GM23338 (cell line): ENCODE data around the gene CDX1.

Experiments used
- CREB1 ChIP-seq: fragments of 250-450 bp; sonication (Bioruptor Pico); IDR thresholded peaks from 2 replicates; pipeline ENCODE4 v1.5.0; 2020; ENCODE audit warnings: low read depth, mild to moderate bottlenecking, moderate library complexity
- CTCF ChIP-seq, 2 experiments: fragments of 200-600 bp in 1 of 2; sonication (generic) in 1 of 2; conservative IDR thresholded peaks; 2 replicates each; pipeline versions ENCODE4 v1.5.1 to v1.6.1; 2016 to 2017; ENCODE audit warnings: antibody characterized with exemption in 2 of 2, low read depth in 2 of 2, mild to moderate bottlenecking in 2 of 2, moderate library complexity in 1 of 2
- ETS1 ChIP-seq: IDR thresholded peaks from 2 replicates; pipeline ENCODE4 v1.6.1; 2016; ENCODE audit warnings: antibody characterized with exemption
- POLR2AphosphoS5 ChIP-seq: IDR thresholded peaks from 2 replicates; pipeline ENCODE4 v1.6.1; 2016; ENCODE audit warnings: antibody characterized with exemption, low read depth
- STAT1 ChIP-seq: IDR thresholded peaks from one replicate; pipeline ENCODE4 v1.6.1; 2016; ENCODE audit warnings: antibody characterized with exemption; ENCODE audit not compliant: unreplicated experiment
- ZNF114 ChIP-seq: fragments of 250-450 bp; sonication (Bioruptor Pico); IDR thresholded peaks from 2 replicates; pipeline ENCODE4 v1.5.0; 2020; ENCODE audit warnings: mild to moderate bottlenecking, moderate library complexity
- ZNF331 ChIP-seq: fragments of 250-450 bp; sonication (Bioruptor Pico); IDR thresholded peaks from 2 replicates; pipeline ENCODE4 v1.5.0; 2020; ENCODE audit warnings: low read depth, mild to moderate bottlenecking, moderate library complexity
- TF ChIP-seq, protein P1 (sequence below): IDR thresholded peaks from one replicate; pipeline ENCODE4 v1.6.1; 2018; ENCODE audit warnings: antibody characterized with exemption; ENCODE audit not compliant: unreplicated experiment

DNA sequence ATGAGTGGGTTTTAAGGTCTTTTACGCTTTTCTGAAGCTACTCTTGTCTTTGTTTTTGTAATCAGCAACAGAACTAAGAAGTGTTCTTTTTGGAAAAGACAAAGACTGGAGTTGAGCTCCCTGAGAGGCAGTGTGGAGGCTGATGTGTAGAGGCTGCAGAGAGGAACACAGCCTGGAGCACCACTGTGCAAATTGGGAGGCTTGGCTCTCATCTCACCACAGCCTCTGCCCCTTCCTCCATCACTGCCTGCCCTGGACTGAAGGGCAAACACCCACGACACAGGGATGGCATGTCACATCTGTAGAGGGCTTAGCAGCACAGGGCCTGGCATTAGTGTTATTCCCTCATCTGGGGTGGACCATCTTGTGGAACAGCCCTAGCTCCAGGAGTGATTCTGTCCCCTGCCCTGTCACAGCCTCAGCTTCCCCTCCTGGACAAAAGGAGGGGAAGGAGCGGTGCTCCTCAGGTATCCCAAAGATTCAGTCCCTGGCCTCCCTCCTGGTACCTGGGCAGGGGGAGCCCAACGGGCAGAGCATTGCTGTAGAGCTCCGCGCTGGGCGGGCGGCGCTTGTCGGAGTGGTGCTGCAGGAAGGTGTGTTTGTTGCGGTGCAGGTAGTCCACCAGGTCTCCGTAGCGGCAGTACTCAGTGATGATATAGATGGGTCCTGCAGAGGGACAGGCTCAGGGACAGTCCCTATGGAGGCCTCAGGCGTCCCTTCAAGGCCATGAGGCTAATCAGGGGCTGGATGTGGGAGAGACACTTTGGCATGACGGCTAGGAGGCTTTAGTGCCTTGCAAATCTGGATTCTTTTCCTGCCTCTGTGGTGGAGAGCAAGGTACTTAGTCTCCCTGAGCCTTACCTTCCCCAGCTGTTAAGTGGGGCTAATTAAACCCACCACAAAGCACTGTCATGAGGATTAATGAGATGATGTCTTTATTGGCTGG is 43.8 kb upstream of the CDX1 start:
- TF ChIP-seq CTCF (conservative IDR thresholded peaks at IDR 0.05; ENCODE audit: low read depth in 2 of 2) (no peak), ZNF114 (CRISPR knock-in tag) (no peak), POLR2AphosphoS5 (no peak), ETS1 (no peak), ZNF331 (CRISPR knock-in tag) (no peak), CREB1 (no peak), STAT1 (no peak)
- TF ChIP-seq, protein P1, sequence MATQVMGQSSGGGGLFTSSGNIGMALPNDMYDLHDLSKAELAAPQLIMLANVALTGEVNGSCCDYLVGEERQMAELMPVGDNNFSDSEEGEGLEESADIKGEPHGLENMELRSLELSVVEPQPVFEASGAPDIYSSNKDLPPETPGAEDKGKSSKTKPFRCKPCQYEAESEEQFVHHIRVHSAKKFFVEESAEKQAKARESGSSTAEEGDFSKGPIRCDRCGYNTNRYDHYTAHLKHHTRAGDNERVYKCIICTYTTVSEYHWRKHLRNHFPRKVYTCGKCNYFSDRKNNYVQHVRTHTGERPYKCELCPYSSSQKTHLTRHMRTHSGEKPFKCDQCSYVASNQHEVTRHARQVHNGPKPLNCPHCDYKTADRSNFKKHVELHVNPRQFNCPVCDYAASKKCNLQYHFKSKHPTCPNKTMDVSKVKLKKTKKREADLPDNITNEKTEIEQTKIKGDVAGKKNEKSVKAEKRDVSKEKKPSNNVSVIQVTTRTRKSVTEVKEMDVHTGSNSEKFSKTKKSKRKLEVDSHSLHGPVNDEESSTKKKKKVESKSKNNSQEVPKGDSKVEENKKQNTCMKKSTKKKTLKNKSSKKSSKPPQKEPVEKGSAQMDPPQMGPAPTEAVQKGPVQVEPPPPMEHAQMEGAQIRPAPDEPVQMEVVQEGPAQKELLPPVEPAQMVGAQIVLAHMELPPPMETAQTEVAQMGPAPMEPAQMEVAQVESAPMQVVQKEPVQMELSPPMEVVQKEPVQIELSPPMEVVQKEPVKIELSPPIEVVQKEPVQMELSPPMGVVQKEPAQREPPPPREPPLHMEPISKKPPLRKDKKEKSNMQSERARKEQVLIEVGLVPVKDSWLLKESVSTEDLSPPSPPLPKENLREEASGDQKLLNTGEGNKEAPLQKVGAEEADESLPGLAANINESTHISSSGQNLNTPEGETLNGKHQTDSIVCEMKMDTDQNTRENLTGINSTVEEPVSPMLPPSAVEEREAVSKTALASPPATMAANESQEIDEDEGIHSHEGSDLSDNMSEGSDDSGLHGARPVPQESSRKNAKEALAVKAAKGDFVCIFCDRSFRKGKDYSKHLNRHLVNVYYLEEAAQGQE, result no peak
